NCI-H2171 (cell line): ENCODE measurements around the gene ACTN2.

ENCODE experiments used
- DNase-seq: peaks from one replicate; lab custom pipeline; 2025; lab: John Stamatoyannopoulos, UW

ACTN2 gene

DNA sequence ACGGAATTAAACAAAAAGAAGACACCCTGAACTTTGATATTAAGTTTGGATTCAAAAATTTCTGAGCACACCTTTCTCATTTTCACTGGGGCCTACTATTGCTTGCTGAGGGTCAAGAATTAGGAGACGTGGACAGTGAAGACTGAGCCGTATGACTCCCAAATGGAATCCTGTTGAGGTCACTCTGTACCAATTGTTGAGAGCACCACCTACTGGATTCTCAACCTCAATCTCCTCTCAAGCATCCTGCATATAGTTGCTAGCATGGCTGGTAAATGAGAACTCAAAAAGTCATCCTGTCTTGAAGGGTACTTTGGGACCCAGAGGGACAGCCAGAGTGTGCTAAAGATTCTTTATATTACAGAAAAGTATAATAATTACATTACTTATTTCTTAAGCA is 88.6 kb downstream of the ACTN2 start:
- no peak for DNase-seq

DNA sequence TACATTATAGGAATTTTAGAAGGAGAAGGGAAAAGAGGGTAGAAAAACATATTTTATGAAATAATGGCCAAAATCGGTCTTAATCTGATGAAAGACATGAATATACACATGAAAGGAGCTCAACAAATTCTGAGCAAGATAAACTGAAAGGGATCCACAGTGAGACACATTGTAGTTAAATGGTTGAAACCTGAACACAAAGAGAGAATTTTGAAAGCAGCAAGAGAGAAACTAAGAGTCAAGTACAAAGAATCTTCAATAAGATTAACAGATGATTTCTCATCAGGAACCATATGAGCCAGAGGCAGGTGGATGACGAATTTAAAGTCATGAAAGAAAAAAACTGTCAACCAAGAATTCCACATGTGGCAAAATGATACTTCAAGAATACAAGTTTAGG is 93.0 kb downstream of the ACTN2 start:
- no peak for DNase-seq

DNA sequence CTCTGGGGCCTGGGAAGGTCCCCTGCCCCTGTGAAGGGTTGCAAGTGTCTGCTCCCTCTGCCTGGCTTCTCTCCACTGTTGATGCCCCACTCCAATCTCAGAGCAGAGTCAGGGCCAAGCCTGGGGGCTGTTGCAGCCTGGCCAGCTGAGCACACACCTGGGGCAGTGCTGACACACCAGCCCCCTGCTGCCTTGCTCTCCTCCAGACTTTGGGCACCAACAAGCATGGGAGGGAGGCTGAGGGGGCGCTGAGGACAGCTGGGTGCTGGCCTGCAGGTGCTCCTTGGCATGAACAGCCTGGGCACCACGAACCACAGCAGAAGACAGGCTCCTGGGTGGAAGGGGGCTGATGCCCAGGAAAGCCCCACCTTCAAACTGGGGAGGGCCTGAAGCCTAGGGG is 99.2 kb downstream of the ACTN2 start:
- DNase-seq, result no peak

DNA sequence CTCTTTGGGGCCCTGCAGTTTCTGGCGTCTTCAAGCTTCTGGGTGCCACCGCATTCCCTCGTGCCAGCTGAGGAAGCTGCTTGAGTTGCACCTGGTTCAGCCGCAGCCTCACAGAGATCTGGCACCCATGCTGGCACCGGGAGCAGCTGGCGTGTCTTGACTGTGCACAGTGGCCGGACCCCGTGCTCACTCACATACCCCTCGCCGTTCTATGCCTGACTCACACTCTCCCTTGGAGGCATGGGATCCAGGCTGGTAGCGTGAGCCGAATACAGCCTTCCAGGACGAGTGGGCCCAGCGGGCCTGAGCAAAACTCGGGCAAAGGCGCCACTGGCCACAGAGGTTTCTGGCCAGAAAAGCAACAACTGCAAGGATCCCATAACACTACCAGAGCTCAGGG is 100.2 kb downstream of the ACTN2 start:
- DNase-seq, result no peak

DNA sequence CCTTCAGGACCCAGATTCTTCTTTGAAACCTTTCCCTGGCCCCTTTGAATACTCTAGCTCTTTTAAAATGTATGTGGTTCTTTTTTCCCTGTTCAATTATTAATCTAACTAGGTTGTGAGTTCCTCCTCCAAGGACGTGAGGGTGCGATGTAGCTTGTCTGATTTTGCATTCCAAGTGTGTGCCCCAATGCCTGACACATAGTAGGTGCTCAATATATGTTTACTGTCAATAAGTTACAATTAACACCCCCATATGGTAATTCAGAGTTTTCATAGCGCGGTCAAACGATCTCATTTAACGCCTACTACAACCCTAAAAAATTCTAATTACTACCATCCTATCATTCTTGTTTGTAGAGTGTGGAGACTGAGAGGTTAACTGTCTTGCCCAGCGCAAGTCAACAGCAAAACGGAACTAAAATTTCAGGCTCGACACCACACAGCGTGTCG is 108.3 kb downstream of the ACTN2 start:
- no peak for DNase-seq

DNA sequence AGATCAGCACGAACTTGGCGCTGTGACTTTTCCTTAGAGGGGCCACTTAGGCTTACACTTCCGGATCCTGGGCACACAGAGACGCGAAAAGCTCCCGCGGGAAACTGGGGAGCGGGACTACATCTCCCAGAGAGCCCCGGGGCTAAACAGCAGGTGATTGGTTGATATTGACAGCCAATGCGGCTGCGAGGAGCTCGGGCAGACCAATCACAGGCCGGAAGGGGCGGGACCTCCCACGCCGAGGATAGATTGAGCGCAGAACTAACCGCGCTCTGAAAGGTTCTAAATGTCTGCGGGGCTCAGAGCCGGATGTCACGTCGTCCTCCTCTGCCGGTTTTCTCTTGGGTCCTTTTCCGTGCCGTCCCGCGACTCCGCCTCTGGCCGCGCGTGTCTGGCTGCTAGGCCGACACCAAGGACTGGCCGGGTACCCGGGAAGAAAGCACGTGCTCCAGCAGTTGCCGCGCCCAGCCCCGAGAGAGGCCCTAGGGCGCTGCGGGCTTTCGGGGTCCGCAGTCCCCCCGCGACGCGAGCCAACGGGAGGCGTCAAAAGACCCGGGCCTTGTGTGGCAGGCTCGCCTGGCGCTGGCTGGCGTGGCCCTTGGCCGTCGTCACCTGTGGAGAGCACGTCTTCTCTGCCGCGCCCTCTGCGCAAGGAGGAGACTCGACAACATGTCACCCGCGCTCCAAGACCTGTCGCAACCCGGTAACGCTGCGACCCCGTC is 108.9 kb downstream of the ACTN2 start, which contains the start of gene MTR:
Gene MTR (plus strand): TSS at position 258 of the 722 bp plus-strand sequence. CDS start 412 bp downstream, at position 670.
- peak; percentile 98 for DNase-seq

DNA sequence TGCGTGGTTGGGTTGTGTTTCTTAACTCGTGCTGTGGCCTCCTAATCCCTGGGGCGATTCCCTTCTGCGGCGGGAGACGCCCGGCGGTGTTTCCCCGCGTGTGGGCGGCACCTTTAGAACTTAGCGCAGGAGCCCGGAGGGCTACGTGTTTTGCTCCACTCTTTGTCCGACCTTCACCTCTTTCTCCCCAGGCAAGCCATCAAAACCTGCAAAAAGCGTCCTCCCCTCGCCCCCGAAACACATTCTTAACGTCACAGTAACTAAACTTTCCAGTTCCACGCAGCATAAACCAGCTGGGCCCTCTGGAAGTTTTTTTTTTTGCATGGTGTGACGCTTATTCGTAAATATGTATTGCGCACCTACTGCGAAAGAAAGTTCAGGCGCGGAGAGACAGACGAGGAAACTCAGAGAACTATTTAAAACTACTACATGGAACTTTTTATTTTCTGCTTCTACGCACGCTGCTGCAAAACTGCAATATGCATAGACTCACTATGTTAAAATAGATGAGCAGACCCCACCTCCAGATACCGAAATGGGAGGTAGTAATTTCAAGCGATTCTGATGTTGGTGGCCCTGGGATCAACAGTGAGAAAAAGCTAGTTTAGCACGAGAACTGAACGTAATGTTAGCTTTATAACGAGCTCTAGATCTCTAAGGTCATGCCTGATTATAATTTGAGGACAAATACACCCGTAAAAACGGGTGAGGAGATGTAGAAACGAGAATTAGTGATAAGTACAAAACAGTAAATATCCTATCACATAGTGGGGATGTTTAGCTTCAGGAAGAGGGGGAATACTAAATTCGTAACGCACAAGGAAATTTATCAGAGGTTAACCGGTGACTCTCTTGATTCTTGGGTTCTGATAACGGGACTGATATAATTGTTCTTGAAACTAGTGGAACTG is 109.7 kb downstream of the ACTN2 start:
- no peak for DNase-seq

DNA sequence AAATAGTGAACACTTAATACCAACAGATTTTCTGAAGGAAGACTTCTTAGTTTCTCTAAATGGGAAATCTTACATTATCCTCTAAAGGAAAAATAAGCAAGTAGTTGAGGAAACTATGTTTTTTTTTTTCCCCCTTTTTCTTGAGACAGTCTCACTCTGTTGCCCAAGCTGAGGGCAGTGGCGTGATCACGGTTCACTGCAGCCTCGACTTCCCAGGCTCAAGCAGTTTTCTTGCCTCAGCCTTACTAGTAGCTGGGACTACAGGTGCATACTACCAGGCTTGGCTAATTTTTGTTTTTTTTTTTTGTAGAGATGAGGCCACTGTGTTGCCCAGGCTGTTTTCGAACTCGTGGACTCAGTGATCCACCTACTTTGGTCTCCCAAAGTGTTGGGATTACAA is 112.7 kb downstream of the ACTN2 start:
- DNase-seq, result no peak

DNA sequence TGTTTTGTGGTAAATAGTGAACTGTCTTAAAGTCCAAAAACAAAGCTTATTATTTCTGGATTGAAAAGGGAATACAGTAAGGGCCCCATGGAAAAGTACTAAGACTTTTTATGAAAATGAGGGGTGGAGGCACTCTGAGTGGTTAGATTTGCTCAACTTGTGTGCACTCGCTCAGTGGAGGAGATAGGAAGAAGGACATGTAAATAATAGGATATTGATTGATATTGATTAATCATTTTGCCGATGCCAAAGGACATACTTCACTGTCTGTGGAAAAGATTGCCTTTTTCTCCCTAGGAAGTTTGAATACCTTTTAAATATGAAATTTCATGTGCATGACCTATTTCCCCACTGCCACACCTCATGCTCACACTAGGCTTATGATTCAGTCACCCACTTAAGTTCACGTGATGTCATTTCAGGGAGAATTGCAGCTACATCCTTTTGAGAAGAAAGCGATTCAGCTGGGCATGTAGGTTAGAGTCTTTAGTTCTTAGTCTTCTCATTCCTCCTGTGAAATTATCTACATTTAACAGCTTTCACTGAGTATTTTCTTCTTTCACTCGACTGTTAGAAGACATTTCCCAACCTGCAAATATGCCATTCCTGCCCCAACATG is 113.8 kb downstream of the ACTN2 start:
- DNase-seq, result no peak

DNA sequence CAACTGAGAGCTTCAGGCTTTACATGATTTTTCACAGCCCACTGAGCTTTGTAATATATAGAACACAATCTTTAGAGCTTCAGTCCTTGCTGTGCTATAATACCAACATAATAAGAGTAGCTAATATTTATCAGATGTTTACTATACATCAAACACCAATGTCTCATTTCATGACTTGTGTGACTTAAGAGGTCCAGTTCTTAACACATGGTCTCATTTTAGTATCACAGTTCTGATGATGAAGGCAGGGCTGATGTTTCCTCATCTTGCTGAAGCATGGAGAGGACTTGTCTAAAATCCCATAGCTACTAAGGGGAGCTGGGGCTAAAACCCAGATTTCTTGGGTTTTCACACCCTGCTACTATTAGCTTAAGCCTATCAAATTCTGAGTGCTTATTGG is 114.3 kb downstream of the ACTN2 start:
- DNase-seq, result no peak

DNA sequence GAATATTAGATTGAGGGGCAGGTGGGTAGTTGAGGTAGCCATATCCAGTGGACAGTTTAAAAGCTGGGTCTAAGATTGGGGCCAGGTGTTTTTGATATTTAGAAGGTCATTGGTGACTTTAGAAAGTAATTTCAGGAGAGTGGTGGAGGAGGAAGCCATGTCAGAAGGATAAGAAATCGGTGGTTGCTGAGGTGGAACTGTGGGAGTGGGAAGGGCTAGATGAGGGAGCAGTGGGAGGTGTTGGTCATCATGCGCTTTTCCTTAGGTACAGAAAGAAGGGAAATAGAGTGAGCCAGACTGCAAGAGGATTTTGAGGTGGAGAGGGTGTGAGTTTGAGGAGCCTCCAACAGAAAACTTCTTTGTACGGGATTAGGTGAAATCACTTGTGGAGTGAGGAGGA is 116.0 kb downstream of the ACTN2 start:
- DNase-seq, result no peak

DNA sequence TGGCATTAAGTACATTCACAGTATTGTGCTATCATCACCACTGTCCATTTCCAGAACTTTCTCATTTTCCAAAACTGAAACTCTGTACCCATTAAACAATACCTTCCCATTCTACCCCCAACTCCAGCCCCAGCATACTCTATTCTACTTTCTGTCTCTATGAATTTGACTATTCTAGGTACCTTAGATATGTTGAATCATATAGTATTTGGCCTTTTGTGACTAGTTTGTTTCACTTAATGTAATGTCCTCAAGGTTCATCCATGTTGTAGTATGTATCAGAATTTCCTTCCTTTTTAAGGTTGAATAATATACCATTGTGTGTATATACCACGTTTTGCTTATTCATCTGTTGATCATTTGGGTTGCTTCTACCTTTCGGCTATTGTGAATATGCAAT is 120.3 kb downstream of the ACTN2 start:
- DNase-seq, result no peak

DNA sequence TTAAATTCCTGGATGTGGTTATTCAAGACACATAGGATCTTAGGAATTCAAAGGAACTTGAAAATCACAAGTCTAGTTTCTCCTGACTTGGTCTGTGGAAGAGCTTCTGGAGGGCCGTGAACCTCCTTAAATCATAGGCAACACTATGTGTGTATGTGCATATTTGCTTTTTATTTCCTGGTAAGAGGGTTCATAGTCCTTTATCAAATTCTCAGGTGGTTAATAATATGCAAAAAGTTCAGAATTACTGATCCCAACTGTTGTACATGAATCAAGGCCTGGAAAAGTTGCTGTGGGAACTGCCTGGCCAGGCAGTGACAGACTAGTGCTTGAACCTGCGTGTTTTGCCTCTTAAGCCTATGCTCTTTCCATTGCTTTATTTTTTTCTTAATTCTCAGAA is 121.7 kb downstream of the ACTN2 start:
- DNase-seq, result no peak

DNA sequence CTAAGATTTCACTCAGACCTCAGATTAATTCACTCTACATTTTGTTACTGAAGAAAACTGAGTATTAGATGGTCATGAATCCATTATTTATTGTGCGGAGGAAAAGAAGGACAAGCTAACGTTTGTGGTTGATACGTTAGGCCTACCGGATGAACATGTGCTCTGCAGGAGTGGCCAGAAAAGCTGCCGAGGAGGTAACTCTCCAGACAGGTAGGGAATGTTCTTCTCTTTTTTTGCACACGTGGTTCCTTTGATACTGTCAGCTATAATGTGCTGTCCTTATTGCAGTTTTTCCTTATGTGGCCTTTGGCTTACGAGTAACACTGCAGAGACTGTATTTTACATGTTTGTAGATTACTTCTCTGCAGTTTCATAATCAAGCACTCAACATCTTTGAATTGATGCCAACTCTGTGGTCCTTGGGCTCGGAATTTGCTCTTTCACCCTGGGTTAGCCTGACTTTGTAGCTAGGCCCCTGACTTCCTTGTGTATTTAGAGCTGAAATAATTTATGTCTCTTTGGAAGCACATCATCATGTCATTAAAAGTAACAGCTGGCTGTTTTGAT is 122.3 kb downstream of the ACTN2 start:
- DNase-seq, result no peak

DNA sequence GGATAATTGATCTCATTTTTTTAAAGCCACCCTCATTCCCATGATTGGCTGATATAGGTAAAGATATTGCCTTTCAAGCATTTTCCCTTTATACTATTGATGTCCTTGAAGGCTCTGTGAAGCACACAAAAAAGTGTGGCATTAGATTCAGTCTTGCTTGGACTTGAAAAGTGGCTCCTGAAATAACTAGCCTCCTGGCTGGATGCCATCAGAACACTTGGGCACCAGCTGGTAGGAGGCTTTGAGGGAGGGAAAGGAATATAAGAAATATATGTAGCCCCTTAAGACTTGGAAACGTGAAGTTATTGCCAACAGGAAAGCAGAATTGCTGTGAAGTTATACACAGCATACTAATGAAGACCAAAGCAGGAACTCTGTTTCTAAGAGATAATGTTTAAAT is 122.8 kb downstream of the ACTN2 start:
- DNase-seq, result peak; percentile 65

DNA sequence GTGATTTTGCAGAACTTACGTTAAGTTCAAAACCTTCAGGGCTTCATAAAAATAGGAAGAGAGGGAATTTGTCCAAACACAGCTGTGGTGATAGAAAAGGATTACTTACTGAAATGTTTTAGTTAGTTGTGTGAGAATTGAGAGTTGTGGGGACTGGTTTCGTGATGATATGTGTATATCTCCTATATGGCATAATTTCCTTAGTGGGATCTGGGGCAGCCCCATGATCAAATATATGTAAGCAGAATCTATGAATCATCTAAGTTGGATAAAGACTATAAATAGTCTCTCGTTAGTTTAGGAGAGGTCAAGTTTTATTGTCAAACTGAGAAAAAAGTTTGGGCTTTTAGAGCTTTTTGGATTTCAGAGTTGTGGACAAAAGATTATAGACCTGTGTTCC is 123.7 kb downstream of the ACTN2 start:
- no peak for DNase-seq

DNA sequence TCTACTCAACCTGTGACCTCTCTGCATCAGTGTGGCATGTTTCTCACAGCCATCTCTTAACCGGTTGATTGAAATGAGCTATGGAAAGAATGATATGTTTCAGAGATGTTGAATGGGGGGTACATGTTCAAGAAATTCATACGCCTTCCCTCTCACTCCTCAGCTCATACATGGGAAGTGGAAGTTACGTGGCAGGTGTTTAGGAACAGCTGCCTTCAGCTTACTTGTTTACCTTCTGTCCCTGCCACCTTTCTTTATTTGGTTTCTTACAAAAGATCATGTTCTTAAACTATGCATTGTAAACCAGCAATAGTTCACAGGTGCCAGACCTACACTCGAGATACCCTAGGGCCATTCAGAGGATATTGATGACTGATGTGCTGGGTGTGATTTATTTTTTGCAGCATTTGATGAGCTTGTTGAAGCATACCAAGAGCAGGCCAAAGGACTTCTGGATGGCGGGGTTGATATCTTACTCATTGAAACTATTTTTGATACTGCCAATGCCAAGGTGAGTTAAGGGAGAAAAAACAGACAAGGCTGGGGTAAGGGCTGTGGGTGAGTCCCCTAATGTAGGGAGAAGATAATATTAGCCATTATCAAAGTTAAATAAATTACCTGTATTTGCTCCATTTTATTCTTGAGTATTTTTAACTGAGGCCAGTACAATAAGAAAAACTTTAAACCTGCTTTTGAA is 126.2 kb downstream of the ACTN2 start:
- DNase-seq, result no peak
